ENCODE data around the gene USHBP1. TPM values are rescaled to one million over a fixed set of nuclear protein-coding genes. Genes with fewer than 3 reads are reported as not detected.

The USHBP1 gene
- total and polyA plus RNA-seq, 10 of the 15 experiments (the other 5 are each of a cell fraction or from before 2014, with no cell fraction given) = 0.05 to 0.96 (median 0.22) TPM; not detected in 2

GRCh38 chr19:17281391-17282304 lies 17.1 kb upstream of the USHBP1 start, which contains the start of gene ANKLE1 (continued):
- peak; percentile 5 for TF ChIP-seq MEF2B (IDR thresholded peaks at IDR 0.05; ENCODE audit: partially characterized antibody, poor library complexity, severe bottlenecking)
- TF ChIP-seq TARDBP (IDR thresholded peaks at IDR 0.05; ENCODE audit: borderline replicate concordance) = no peak
- TF ChIP-seq, protein P1, sequence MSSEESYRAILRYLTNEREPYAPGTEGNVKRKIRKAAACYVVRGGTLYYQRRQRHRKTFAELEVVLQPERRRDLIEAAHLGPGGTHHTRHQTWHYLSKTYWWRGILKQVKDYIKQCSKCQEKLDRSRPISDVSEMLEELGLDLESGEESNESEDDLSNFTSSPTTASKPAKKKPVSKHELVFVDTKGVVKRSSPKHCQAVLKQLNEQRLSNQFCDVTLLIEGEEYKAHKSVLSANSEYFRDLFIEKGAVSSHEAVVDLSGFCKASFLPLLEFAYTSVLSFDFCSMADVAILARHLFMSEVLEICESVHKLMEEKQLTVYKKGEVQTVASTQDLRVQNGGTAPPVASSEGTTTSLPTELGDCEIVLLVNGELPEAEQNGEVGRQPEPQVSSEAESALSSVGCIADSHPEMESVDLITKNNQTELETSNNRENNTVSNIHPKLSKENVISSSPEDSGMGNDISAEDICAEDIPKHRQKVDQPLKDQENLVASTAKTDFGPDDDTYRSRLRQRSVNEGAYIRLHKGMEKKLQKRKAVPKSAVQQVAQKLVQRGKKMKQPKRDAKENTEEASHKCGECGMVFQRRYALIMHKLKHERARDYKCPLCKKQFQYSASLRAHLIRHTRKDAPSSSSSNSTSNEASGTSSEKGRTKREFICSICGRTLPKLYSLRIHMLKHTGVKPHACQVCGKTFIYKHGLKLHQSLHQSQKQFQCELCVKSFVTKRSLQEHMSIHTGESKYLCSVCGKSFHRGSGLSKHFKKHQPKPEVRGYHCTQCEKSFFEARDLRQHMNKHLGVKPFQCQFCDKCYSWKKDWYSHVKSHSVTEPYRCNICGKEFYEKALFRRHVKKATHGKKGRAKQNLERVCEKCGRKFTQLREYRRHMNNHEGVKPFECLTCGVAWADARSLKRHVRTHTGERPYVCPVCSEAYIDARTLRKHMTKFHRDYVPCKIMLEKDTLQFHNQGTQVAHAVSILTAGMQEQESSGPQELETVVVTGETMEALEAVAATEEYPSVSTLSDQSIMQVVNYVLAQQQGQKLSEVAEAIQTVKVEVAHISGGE (CRISPR knock-in tag; IDR thresholded peaks at IDR 0.05) = no peak
- peak; percentile 70 for TF ChIP-seq POLR2A (IDR thresholded peaks at IDR 0.05; ENCODE audit: low read depth, low read length)
- no peak for TF ChIP-seq POU2F2 (IDR thresholded peaks at IDR 0.05; ENCODE audit: borderline replicate concordance, low read depth, low read length)
- TF ChIP-seq WRNIP1 (IDR thresholded peaks at IDR 0.05; ENCODE audit: borderline replicate concordance, low read depth, low read length) = no peak
- TF ChIP-seq, protein P2, sequence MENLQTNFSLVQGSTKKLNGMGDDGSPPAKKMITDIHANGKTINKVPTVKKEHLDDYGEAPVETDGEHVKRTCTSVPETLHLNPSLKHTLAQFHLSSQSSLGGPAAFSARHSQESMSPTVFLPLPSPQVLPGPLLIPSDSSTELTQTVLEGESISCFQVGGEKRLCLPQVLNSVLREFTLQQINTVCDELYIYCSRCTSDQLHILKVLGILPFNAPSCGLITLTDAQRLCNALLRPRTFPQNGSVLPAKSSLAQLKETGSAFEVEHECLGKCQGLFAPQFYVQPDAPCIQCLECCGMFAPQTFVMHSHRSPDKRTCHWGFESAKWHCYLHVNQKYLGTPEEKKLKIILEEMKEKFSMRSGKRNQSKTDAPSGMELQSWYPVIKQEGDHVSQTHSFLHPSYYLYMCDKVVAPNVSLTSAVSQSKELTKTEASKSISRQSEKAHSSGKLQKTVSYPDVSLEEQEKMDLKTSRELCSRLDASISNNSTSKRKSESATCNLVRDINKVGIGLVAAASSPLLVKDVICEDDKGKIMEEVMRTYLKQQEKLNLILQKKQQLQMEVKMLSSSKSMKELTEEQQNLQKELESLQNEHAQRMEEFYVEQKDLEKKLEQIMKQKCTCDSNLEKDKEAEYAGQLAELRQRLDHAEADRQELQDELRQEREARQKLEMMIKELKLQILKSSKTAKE (IDR thresholded peaks at IDR 0.05; ENCODE audit: low read depth, poor library complexity, severe bottlenecking) = no peak
- TF ChIP-seq, protein P3, sequence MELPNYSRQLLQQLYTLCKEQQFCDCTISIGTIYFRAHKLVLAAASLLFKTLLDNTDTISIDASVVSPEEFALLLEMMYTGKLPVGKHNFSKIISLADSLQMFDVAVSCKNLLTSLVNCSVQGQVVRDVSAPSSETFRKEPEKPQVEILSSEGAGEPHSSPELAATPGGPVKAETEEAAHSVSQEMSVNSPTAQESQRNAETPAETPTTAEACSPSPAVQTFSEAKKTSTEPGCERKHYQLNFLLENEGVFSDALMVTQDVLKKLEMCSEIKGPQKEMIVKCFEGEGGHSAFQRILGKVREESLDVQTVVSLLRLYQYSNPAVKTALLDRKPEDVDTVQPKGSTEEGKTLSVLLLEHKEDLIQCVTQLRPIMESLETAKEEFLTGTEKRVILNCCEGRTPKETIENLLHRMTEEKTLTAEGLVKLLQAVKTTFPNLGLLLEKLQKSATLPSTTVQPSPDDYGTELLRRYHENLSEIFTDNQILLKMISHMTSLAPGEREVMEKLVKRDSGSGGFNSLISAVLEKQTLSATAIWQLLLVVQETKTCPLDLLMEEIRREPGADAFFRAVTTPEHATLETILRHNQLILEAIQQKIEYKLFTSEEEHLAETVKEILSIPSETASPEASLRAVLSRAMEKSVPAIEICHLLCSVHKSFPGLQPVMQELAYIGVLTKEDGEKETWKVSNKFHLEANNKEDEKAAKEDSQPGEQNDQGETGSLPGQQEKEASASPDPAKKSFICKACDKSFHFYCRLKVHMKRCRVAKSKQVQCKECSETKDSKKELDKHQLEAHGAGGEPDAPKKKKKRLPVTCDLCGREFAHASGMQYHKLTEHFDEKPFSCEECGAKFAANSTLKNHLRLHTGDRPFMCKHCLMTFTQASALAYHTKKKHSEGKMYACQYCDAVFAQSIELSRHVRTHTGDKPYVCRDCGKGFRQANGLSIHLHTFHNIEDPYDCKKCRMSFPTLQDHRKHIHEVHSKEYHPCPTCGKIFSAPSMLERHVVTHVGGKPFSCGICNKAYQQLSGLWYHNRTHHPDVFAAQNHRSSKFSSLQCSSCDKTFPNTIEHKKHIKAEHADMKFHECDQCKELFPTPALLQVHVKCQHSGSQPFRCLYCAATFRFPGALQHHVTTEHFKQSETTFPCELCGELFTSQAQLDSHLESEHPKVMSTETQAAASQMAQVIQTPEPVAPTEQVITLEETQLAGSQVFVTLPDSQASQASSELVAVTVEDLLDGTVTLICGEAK (IDR thresholded peaks at IDR 0.05; ENCODE audit: borderline replicate concordance) = no peak; the same call in 1 of the 2 replicates
- TF ChIP-seq NFXL1 (IDR thresholded peaks at IDR 0.05; ENCODE audit: borderline replicate concordance) = no peak
- 0 out of 4 replicates have a peak, but pooled peaks of 1 of the 2 experiments have one; percentile 25 for TF ChIP-seq IKZF2 (IDR thresholded peaks at IDR 0.05)
- TF ChIP-seq E2F4 (IDR thresholded peaks at IDR 0.05; ENCODE audit: low read depth, low read length) = peak; percentile 79
- no peak for TF ChIP-seq USF1 (IDR thresholded peaks at IDR 0.05; ENCODE audit: borderline replicate concordance, extremely low read length, insufficient read depth, low read depth, low read length)
- TF ChIP-seq NBN (IDR thresholded peaks at IDR 0.05) = 0 out of 2 replicates have a peak, but pooled peaks have one; percentile 22
- no peak for TF ChIP-seq SIN3A (IDR thresholded peaks at IDR 0.05; ENCODE audit: low read depth, low read length)

Measured in GM12878 (cell line).